GM12801 (cell line): ENCODE data around the gene ENG.

Experiments
- CTCF ChIP-seq: IDR thresholded peaks from one replicate; pipeline ENCODE4 v1.5.1; 2011; ENCODE audit warnings: control low read depth; ENCODE audit not compliant: insufficient read length; ENCODE audit errors: extremely low read depth

Gene ENG

DNA sequence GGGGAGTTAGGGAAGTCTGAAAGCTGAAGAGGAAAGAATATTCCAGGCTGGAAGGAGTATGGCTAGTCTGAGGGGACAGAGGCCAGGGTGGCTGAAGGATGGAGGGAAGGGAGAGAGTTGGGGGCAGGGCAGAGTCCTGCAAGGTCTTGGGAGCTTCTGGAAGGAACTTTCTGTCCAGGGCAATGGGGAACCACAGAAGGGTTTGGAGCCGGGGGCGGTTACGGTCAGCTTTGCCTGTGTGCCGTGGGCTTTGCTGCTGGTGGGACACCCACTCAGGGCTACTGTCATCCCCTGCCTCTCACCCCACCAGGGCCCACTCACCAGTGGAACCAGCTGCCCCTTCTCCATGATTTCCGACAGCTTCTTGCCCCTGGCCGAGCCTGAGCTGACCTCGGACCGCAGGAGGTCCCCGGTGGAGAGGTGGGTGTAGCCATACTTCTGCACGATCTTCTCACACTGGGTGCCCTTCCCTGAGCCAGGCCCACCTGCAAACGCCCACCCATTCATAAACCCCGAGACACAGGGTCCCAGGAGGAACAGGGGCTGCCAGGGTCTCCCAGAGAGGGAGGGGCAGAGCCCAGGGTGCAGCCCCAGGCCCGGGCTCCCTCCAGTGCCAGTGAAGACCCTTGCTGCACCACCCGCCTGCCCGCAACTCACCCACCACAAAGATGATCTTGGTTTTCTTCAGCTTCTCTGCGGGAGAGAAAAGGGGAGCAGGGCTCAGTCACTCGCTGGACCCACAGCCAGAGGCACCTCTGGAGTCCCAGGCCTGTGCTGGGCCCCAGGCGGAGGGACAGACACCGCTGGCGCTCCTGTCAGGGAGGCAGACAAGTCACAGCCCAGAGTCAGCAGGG, 18.1 kb upstream of the ENG start:
- no peak for TF ChIP-seq CTCF

GRCh38 chr9:127871531-127871930, 17.1 kb upstream of the ENG start:
- TF ChIP-seq CTCF: no peak

GRCh38 chr9:127870887-127871286, 16.4 kb upstream of the ENG start:
- no peak for TF ChIP-seq CTCF

DNA sequence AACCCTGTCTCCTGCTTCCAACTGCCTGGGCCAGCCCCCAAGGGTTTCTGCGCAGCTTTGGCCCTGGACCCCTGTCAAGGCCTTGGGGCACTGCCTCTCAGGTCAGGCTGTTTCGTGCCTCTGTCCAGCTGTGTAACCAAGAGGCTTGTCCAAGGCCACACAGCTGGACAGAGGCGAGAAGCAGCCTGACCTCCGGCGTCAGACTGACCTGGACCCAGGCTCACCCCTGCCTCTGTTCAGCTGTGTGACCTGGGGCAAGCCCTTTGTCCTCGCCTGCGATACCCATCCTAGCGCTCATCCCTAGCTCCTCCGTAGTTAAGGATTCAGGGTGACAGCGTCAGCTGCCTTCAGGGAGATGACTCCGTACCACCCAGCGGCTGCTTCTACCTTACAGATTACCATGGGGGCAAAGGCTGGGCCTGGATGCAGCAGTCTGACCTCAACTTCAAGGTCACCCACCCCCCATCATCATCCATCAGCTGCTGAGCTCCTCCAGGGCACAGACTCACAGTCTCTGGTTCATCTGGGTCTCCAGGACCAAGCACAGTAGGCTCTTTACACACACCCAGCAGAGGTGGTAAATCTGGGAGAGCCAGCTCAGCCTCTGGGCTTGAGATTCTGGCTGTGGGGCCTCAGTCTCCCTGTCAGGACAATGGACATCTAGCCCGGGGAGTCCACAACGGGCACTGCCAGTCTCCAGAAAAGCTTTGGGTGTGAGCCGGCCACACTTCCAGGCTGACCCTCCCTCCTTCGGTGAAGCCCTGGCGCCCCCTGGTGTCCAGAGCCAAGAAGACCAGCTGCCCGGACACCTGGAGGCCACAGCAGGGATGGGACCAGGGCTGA, 15.1 kb upstream of the ENG start:
- no peak for TF ChIP-seq CTCF

DNA sequence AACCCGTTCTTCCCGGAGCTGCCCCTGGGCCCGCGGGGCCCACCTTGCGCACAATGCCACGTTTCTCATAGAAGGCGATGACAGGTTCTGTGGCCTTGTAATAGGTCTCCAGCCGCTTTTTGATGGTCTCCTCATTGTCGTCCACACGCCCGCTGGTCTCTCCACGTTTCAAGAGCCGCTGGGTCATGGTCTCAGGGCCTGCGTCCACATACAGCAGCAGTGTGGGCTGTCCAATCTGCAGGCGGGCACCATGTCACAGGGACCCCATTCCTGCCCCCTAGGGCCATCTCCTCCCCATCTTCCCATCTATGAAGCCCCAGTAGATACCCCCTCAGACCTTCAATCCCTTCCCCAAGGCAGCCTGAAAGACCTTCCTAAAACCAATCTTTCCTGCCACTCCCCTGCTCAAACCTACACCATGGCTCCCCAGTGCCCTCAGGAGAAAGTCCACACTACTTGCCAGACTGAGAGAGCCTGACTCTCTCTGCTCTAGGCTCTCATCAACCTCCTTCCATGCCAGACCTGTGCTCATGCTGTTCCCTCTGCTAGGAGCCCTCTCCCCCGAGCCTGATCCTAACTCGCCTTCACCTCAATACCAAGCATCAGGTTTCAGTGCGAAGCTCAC, 13.9 kb upstream of the ENG start:
- TF ChIP-seq CTCF: no peak

- TF ChIP-seq CTCF: no peak
These were observed 13.2 kb upstream of the ENG start for GRCh38 chr9:127867356-127868277.
